Activated T-helper 1 cell treated with anti-CD3 and anti-CD28 coated beads, Interleukin-12 subunit alpha, Interleukin-12 subunit beta, Interleukin-2, Interleukin-4 antibody, amounts not matched to agents 30 ng/mL and 10 ng/mL and 1 ng/mL, durations not matched to agents 14 hours and 24 hours and 36 hours (primary cell): ENCODE results near the gene CHST10. TPM values are rescaled to one million over a fixed set of nuclear protein-coding genes. Genes with fewer than 3 reads are reported as not detected.

ENCODE experiments used
- DNase-seq: peaks from one replicate; pipeline ENCODE4 v3.0.0; 2021; ENCODE audit warnings: low spot score
- H3K27ac Mint-ChIP-seq: one replicate; pipeline ENCODE4 v1.8.0; 2021; ENCODE audit warnings: mild to moderate bottlenecking, mixed read lengths
- H3K27me3 Mint-ChIP-seq: one replicate; pipeline ENCODE4 v1.8.0; 2022; ENCODE audit warnings: mild to moderate bottlenecking, moderate library complexity, mixed read lengths; ENCODE audit not compliant: insufficient read depth
- H3K36me3 Mint-ChIP-seq: one replicate; pipeline ENCODE4 v1.8.0; 2021; ENCODE audit warnings: low read depth, mixed read lengths
- H3K4me1 Mint-ChIP-seq: one replicate; pipeline ENCODE4 v1.8.0; 2021; ENCODE audit warnings: low read depth, mixed read lengths
- H3K4me3 Mint-ChIP-seq: one replicate; pipeline ENCODE4 v1.8.0; 2021; ENCODE audit warnings: mild to moderate bottlenecking, moderate library complexity, mixed read lengths
- H3K9me3 Mint-ChIP-seq: one replicate; pipeline ENCODE4 v1.8.0; 2021; ENCODE audit warnings: mixed read lengths
- intact Hi-C: fragments of 100-400 bp; cut with micrococcal nuclease; formaldehyde crosslinking; loops from one replicate; pipeline ENCODE4 v1.15.1; 2024
- total RNA-seq: library from RNA; stranded (reverse); gene quantifications from 2 replicates; pipeline ENCODE4 v1.2.3, GENCODE V29; 2022

Gene CHST10
- total RNA-seq, 1 donor from 2014 or later = 7.8 TPM

- H3K27ac Mint-ChIP-seq = no peak overlapping the region
- peaks cover under 1% of the 10 kb centered on the region for H3K36me3 Mint-ChIP-seq
- peaks cover 4% of the 10 kb centered on the region for H3K4me1 Mint-ChIP-seq
- DNase-seq = no peak
- H3K9me3 Mint-ChIP-seq = no peaks in the 10 kb centered on the region
- H3K27me3 Mint-ChIP-seq = peaks cover 12% of the 10 kb centered on the region
- intact Hi-C loops = no loop called here
- H3K4me3 Mint-ChIP-seq = no peak overlapping the region
Measured at GRCh38 chr2:100411841-100412292, 5.6 kb downstream of the CHST10 start.

- H3K4me3 Mint-ChIP-seq = no peak overlapping the region
- DNase-seq = no peak
- H3K27me3 Mint-ChIP-seq = no peaks in the 10 kb centered on the region
- H3K4me1 Mint-ChIP-seq = no peaks in the 10 kb centered on the region
- intact Hi-C loops = no loop called here
- no peak overlapping the region for H3K27ac Mint-ChIP-seq
- H3K9me3 Mint-ChIP-seq = no peaks in the 10 kb centered on the region
- H3K36me3 Mint-ChIP-seq = no peaks in the 10 kb centered on the region
Measured at GRCh38 chr2:100409975-100410647, 7.4 kb downstream of the CHST10 start.

- no peaks in the 10 kb centered on the region for H3K9me3 Mint-ChIP-seq
- no peak overlapping the region for H3K27ac Mint-ChIP-seq
- no peaks in the 10 kb centered on the region for H3K27me3 Mint-ChIP-seq
- no peaks in the 10 kb centered on the region for H3K4me1 Mint-ChIP-seq
- intact Hi-C loops = no loop called here
- H3K36me3 Mint-ChIP-seq = no peaks in the 10 kb centered on the region
- no peak overlapping the region for H3K4me3 Mint-ChIP-seq
- DNase-seq = no peak
Measured at GRCh38 chr2:100409461-100409860, 8.0 kb downstream of the CHST10 start.

DNA sequence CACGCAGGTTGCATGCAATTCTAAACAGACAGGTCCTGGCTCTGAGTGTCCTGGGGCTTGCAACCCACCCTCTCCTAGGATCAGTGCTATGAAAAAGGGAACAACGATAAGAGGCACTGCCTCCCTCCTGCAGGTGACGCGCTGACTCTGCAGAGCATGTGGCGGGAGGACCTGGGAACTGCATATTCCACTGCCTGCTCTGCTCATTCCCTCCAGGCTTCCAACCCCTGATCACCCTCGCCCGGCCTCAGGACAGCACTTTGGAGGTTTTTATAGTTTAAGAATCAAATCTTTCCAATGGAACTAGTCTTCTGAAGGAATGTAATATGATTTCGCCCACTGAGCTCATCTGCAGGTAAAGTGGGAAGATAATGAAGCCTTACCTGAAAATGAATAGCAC is 8.5 kb downstream of the CHST10 start:
- H3K36me3 Mint-ChIP-seq = no peaks in the 10 kb centered on the region
- H3K9me3 Mint-ChIP-seq = no peaks in the 10 kb centered on the region
- DNase-seq = no peak
- no peaks in the 10 kb centered on the region for H3K4me1 Mint-ChIP-seq
- intact Hi-C loops = no loop called here
- no peak overlapping the region for H3K27ac Mint-ChIP-seq
- H3K4me3 Mint-ChIP-seq = no peak overlapping the region
- no peaks in the 10 kb centered on the region for H3K27me3 Mint-ChIP-seq

DNA sequence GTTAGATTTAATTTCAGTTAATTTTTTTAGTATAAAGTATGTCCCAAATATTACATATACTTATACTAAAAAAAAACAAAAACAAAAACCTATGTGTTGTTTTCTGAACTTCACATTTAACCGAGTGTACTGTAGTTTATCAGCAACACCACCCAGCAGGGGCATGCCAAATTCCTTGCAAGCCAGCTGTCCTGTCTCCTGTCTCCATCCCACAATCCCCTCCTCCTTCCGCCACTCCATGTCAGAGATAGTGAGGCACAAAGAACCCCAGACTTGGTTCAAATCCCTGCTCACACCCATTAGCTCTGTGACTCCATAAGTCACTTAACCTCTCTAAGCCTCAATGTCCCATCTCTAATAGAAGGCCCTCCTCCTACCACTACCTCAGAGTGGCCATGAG is 9.4 kb downstream of the CHST10 start:
- intact Hi-C loops = no loop called here

DNA sequence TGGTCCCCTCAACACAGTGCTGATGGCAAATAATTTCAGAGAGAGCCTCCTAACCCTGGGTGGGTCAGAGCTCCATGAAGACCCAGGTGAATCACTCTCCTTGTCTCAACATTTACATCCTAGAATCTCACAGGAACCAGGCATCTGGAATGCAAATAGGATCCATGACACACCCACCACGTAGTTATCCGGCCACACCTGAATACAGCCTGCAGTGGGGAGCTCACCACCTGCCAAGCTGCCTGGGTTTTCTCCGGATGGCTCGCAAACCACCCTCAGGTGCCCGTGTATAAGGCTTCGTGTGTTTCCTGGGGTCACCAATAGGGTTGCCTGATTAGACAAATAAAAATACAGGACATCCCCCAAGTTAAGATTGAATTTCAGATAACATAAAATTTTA is 9.9 kb downstream of the CHST10 start:
- intact Hi-C loops = no loop called here
- Mint-ChIP-seq H3K4me3 (no peak overlapping the region), H3K27ac (no peak overlapping the region), H3K36me3 (no peaks in the 10 kb centered on the region), H3K27me3 (no peaks in the 10 kb centered on the region), H3K4me1 (no peaks in the 10 kb centered on the region), H3K9me3 (no peaks in the 10 kb centered on the region)
- DNase-seq = no peak

More for the DNA sequence above, 9.4 kb downstream of the CHST10 start:
- H3K27me3 Mint-ChIP-seq = no peaks in the 10 kb centered on the region
- H3K4me3 Mint-ChIP-seq = no peak overlapping the region
- no peaks in the 10 kb centered on the region for H3K36me3 Mint-ChIP-seq
- H3K27ac Mint-ChIP-seq = no peak overlapping the region
- no peaks in the 10 kb centered on the region for H3K4me1 Mint-ChIP-seq
- DNase-seq = no peak
- no peaks in the 10 kb centered on the region for H3K9me3 Mint-ChIP-seq

DNA sequence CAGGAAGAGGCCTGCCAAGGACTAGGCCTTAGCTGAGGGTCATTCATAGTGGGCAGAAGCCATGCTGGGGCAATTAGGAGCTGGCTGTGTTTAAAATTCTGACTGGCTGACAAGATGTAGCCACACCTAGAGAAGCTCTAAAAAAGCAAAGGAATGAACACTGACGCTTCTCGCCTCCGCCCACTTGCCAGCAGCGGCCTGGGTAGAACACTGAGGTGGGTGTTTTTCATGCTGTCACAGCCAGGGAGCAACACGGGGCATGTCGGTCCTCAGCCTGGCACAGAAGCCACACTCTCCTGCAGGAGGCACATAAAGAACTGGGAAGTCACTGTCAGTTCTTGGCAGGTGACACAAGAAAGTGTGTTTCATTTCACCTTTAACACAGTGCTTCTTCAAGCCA is 10.4 kb downstream of the CHST10 start:
- intact Hi-C loops = no loop called here
- Mint-ChIP-seq H3K4me3 (no peak overlapping the region), H3K9me3 (no peaks in the 10 kb centered on the region), H3K27ac (no peak overlapping the region), H3K36me3 (no peaks in the 10 kb centered on the region), H3K27me3 (no peaks in the 10 kb centered on the region), H3K4me1 (no peaks in the 10 kb centered on the region)
- no peak for DNase-seq

DNA sequence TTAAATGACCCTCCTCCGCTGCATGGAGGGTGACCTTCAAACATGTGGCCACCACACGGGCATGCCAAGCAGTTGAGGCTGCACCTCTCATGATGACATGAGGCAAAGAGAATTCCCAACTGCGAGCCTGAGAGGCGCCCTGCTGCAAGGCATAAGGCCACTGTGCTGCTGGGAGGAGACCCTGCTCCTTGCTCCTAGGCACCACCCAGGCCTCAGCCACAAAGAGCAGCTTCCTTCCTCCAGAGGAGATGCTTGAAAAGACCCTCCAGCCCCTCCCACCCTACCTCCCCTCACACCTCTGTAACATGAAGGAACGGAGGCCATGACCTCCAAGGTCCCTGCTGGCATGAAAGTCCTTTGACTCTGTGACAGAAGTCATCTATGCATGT is 11.4 kb downstream of the CHST10 start:
- Mint-ChIP-seq H3K4me3 (no peak overlapping the region), H3K27me3 (no peaks in the 10 kb centered on the region), H3K36me3 (no peaks in the 10 kb centered on the region), H3K9me3 (no peaks in the 10 kb centered on the region), H3K27ac (no peak overlapping the region), H3K4me1 (no peaks in the 10 kb centered on the region)
- intact Hi-C loops = no loop called here
- DNase-seq = no peak

DNA sequence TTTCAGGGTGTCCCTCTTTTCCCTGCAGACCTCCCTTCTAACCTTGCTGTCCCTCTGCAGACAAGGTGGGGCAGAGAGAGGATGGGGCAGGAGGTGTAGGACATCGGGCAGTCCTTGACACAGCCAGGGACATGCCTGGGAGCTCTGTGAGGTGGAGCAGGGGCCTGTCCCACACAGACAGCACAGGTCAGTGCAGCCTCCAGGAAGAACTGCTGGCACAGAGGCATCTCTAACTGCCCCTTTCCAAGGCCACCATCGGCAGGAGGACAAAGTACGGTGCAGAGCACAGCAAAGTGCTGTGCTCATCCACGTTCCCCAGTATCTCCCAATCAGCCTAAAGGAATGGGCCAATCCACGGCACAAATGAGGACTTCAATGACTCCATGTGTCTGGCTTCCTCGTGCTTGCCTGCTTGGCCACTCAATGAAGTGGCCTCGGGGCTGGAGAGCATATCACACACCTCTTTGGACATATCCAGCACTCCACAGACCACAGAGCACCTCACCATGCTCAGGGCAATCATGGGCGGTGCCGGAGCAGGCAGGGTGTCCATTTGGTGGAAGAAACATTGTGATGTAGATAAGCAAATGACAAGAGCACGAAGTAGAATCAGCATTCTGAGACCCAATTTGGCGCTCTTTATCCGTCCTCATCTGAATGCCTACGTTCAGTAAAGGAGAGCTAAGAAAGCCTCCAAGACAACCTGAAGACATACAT is 11.9 kb downstream of the CHST10 start:
- Mint-ChIP-seq H3K27me3 (no peaks in the 10 kb centered on the region), H3K27ac (no peak overlapping the region), H3K9me3 (no peaks in the 10 kb centered on the region), H3K36me3 (no peaks in the 10 kb centered on the region), H3K4me3 (no peak overlapping the region), H3K4me1 (no peaks in the 10 kb centered on the region)
- no peak for DNase-seq
- intact Hi-C loops = no loop called here

DNA sequence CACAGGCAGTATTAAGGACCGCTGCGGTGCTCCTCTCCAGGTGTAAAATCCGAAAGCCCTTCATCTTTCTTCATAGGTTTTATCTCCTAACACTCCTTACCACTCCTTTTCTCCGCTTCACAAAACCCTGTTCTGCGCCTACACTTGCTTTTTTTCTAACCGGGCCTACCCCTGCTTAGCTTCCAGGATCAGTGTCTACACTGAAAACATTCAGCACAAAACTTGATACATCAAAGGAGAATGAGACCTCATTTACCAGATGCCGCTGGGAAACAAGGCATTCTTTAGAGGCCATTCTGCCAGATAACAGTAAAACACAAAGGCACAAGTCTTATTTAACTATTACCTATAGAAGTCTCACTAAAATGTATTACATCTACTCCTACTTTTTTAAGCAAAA is 13.1 kb downstream of the CHST10 start:
- intact Hi-C loops = no loop called here
- H3K27ac Mint-ChIP-seq = no peak overlapping the region
- no peaks in the 10 kb centered on the region for H3K27me3 Mint-ChIP-seq
- H3K4me1 Mint-ChIP-seq = no peaks in the 10 kb centered on the region
- no peak for DNase-seq
- no peaks in the 10 kb centered on the region for H3K36me3 Mint-ChIP-seq
- no peak overlapping the region for H3K4me3 Mint-ChIP-seq
- H3K9me3 Mint-ChIP-seq = no peaks in the 10 kb centered on the region

DNA sequence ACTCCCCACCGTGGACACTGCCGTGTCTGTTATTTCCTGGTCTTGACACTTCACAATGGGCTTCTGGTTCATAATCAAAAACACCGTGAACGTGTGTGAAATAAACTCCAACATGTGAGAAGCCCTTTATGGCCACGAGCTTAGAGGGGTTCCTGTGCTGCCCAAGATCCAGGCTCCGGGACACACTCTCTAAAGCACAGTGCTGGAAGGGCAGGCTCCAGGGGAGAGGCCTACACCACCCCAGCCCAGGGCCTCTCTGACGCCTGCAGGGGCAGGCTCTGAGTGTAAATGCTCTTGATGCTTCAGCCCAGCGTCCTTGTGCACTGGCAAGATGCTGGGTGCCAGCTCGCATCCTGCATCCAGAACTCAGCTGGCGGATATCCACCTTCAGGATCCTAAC is 13.7 kb downstream of the CHST10 start:
- Mint-ChIP-seq H3K4me3 (no peak overlapping the region), H3K9me3 (no peaks in the 10 kb centered on the region), H3K27me3 (no peaks in the 10 kb centered on the region), H3K36me3 (no peaks in the 10 kb centered on the region), H3K4me1 (no peaks in the 10 kb centered on the region), H3K27ac (no peak overlapping the region)
- no peak for DNase-seq
- intact Hi-C loops = no loop called here

GRCh38 chr2:100401268-100401667 is 16.2 kb downstream of the CHST10 start:
- Mint-ChIP-seq H3K9me3 (no peaks in the 10 kb centered on the region), H3K4me1 (no peaks in the 10 kb centered on the region), H3K4me3 (no peak overlapping the region), H3K27me3 (no peaks in the 10 kb centered on the region), H3K27ac (no peak overlapping the region), H3K36me3 (no peaks in the 10 kb centered on the region)
- DNase-seq = no peak
- intact Hi-C loops = no loop called here

- no peaks in the 10 kb centered on the region for H3K27me3 Mint-ChIP-seq
- no peak overlapping the region for H3K4me3 Mint-ChIP-seq
- no peak for DNase-seq
- no peak overlapping the region for H3K27ac Mint-ChIP-seq
- H3K4me1 Mint-ChIP-seq = no peaks in the 10 kb centered on the region
- no peaks in the 10 kb centered on the region for H3K36me3 Mint-ChIP-seq
- H3K9me3 Mint-ChIP-seq = no peaks in the 10 kb centered on the region
- intact Hi-C loops = no loop called here
Measured at GRCh38 chr2:100399714-100400113, 17.8 kb downstream of the CHST10 start.
